ENCODE data around the gene ST3GAL5.

The ST3GAL5 gene

GRCh38 chr2:85865539-85866164, 23.1 kb downstream of the ST3GAL5 start:
- DNase-seq, result no peak

DNA sequence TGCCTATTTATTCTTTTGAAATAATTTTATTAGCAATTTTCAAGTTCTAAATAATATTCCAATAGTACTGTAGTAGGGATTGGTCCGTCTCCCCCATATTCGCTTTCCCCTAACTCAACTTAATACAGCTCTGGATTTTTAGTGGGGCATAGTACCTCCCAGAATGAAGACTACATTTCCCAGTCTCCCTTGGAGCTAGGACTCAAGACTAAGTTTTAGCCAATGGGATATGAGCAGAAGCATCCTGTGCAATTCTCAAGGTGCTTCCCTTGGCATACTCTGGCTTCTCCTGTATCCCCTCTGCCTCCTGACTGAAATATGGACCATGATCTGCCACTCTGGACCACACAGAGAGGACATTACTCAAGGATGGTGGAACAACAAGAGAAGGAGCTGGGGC, 24.1 kb downstream of the ST3GAL5 start:
- DNase-seq, result no peak

DNA sequence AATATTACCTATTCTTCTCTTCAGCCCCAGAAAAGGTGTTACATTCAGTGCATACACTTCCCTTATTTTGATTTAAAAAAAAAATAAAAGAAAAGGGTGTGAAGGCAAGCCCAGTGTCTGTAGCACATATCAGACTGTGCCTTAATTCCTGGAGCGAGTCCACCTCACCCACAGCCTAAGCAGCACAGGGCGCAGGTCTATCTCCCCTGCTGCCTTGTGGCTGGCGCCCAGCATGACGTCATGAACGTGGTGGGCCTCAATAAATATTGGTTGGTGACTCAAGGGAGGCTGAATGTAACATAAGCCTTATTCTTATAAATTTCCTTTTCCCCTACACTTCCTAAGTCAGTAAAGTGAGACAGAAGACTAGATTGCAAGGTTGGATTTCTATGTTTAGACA, 26.4 kb downstream of the ST3GAL5 start:
- DNase-seq, result no peak

DNA sequence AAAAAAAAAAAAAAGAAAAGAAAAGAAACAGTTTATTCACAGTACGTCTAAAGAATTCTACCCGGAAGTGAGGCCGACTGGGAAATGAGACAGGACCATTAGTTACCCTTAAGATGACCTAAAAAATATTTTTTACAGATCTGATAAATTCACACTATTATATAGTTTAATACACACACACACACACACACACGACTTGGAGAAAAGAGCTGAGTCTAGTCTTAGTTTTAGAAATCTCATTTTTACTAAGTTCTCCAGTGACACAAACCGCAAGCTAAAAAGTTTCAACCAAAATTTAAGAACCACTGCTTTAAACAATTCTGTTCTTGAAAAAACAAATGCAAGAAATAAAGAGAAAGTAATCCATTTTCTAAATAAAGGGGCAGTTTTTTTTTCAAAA, 27.1 kb downstream of the ST3GAL5 start:
- no peak for DNase-seq

DNA sequence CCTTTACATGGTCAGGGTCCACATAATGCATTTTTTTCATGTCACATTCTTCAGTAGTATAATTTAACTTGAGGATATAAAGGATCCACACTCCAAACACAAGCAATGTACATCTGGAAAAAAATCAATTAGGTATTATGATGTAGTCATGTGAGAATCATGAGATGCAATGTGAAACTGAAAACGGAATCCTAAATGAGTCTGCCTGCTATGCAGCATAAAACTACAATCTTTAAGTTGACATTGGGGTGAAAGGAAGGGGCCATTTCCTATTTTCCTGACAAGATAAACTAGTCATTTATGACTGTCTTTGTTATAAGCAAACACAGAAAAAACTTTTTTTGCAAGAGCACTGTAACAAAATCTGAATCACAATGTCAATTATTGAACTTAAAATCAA, 27.6 kb downstream of the ST3GAL5 start:
- no peak for DNase-seq

GRCh38 chr2:85858841-85859240, 29.9 kb downstream of the ST3GAL5 start:
- no peak for DNase-seq

- DNase-seq, result no peak
These were observed 33.9 kb downstream of the ST3GAL5 start for GRCh38 chr2:85854897-85855296.

DNA sequence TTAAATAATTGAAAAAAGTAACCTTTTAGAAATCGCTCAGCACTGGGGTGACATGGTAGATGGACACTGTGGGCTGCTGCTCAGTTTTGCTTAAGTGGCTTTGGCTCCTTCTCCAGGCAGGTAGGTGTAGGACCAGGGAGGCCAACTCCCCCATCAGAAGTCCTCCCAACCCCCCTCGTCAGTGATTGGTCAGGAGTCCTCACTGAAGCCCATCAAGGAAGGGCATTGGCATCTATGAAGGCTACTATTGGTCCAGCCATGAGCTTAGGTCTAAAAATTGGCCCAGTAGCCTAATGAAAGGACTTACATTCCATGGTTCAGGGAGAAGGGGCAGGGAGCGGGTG, 34.7 kb downstream of the ST3GAL5 start:
- no peak for DNase-seq

DNA sequence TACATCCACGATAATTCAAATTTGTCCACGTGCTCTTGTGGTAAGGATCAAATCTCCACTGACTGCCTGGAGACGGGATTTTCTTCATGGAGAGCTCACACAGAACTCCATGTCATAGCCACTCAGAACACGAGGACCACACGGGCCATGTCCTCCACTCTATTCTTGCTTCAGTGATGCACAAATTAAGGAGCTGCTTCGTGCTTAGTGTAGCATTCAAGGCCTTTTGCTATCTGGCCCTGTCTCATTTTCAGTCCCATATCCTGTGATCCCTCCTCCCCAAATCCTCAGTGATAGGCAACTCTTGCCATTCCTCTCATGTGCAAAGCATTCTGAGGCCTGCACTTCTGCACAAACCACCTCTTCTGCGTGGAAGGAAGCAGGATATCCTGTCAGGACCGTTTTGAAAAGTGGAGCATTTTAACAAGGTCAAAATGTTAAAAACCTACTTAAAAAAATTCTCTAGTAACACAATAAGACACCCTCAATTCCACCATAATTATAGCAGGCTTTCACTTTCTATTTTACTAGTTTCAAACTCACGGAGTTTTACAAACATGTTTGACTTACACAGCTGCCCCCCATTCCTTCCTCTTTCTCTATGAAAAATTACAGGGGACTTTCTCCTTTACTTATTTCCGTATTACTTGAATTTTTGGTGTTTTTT, 35.2 kb downstream of the ST3GAL5 start:
- DNase-seq, result no peak

- DNase-seq, result no peak
These were observed 35.8 kb downstream of the ST3GAL5 start for GRCh38 chr2:85852937-85853498.

- DNase-seq, result no peak
These were observed 36.5 kb downstream of the ST3GAL5 start for GRCh38 chr2:85852152-85852840.

DNA sequence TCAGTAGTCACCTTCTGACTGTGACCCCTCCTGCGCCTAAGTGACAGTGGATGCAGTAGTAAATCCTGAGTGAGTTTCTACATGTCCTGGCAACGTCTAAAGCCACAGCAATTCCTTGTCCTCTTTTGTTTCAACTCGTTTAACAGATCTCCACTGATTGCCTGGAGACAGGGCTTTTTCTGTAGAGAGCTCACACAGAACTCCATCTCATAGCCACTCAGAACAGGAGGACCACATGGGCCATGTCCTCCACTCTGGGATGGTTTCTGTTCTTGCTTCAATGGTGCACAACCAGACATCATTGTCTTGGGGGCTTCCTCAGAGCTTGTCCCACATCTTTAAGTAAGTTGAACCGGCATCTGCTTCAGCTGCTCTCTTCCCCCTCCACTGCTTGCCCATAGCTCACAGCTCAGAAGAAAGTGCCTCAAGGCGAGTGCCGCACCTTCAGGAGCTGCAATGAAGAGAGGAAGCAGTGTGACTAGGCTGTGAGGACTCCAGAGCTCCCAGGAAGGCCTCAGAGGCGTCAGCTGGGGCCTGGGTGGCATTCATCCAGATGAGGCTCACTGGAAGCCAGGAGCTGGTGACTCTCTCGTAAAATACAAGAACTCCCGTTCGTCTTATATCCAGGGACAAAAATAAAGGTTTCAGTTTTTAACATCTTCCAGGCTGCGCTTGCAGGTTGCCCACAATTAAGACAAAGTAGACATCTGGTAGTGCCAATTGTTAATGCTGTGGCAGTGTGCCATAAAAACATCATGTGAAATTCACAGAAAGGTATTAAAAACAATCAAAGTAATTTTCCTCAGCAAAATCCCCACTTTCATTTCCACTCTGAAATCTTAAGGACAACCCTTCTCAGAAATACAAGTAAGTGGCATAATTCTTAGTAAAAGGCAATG, 37.3 kb downstream of the ST3GAL5 start:
- DNase-seq, result no peak

DNA sequence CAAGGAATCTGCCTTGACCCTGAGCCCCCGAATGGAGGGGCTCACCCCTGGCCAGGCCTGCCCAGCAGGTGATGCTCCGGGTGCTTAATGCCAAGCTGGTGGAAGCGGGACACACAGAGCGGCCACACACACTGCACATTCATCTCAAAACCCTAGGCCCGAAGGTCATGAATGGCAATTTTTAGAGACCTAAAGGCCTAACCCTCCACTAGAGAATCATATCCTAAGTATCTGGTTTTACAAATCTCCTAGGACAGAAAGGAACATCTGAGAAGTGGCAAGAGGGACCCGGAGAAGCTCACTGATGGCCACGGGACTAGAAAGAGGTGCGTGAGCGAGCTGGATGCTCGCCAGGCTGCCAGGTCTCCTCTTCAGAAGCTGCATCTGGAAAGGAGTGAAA, 38.3 kb downstream of the ST3GAL5 start:
- no peak for DNase-seq

GRCh38 chr2:85847051-85847588, 41.7 kb downstream of the ST3GAL5 start:
- DNase-seq, result no peak

DNA sequence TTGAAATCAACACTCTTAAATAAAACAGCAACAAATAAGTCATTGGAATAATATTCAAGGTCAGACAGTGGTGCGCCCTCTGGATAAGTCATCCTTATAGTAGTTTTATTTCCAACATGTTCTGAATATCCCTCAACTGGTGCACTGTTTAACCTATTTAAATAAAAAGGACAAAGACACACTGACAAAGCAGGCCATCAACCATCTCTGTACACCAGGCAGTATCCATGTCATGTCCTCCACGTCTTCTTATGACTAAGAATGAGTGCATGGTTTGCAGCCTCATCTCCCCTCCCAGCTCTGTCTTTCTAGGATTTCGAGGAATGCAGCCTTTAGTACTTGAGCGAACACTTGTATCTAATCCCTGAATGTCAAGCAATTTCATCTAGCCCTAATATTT, 42.4 kb downstream of the ST3GAL5 start:
- DNase-seq, result no peak

- DNase-seq, result no peak
These were observed 44.3 kb downstream of the ST3GAL5 start for GRCh38 chr2:85844486-85844885.

DNA sequence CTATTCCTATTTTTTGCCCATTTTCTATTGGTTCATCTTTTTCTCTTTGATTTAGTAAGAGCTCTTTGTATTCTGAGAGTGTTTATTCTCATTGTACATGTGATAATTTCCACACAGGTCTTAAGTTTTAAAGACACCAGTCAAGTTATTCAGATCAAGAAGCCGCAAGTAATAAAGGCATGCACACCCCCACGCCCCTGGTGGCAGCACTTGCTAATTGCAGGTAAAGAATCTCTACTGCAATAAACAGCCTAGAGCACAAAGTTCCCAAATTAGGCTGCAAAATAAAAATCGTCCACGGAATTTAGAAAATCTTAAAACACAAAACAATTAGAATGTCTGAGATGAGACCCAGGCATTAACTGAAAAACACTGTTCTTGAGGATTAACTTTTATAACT, 45.2 kb downstream of the ST3GAL5 start:
- no peak for DNase-seq

DNA sequence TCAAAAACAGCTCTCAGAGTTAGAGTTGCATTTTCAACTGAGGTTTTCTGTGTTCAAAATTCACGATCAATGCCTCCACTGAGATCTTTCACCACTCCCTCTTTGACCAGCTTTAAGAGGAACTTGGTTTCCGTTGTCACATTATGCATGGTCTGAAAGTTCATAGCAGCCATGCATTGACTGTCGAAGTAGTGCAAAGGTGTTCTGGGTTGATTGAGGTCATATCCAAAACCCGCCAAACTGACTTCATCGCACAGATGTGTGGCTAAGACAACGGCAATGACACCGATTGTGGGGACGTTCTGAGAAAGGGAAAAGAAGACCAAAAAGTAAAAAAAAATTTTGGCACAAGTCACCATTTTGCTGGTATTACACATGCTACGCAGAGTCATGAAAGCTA, 48.7 kb downstream of the ST3GAL5 start:
- DNase-seq, result no peak

GRCh38 chr2:85839461-85839860, 49.3 kb downstream of the ST3GAL5 start:
- DNase-seq, result no peak

- DNase-seq, result no peak
These were observed 50.1 kb downstream of the ST3GAL5 start for GRCh38 chr2:85838641-85839040.

DNA sequence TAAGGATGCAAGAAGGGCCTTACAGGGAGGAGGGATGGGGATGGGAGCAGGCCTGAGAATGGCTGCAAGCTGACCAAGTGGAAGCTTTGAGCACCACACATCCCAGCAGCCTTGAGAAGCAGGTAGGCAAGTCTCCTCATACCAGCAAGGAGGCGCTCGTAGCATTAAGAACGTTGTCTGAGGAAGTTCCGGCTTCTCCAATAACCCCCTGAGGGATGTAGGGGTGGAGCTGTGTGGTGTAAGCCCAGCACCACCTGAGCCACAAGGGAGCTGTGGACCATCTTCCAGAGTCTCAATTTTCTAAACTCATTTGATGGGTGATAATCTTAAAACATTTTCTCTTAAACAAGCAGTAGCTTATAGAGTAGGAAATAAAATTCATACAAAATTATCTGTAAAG, 50.6 kb downstream of the ST3GAL5 start:
- DNase-seq, result no peak

DNA sequence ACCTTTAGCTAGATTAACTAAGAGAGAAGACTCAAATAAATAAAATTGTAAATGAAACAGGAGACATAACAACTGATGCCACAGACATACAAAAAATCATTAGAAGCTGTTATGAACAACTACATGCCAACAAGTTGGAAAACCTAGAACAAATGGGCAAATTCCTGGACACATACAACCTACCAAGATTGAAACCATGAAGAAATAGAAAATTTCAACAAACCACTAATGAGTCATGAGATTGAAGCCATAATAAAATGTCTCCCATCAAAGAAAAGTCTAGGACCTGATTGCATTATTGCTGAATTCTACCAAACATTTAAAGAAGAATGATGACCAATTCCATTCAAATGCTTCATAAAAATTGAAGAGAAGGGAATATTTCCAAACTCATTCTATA, 54.3 kb downstream of the ST3GAL5 start:
- no peak for DNase-seq

GRCh38 chr2:85831735-85832134, 57.1 kb downstream of the ST3GAL5 start:
- no peak for DNase-seq
